ENCODE data around the gene PSMA2.

GRCh38 chr7:42877862-42878261 lies 54.1 kb downstream of the PSMA2 start:
- TF ChIP-seq CTCF (IDR thresholded peaks at IDR 0.05), result no peak
- no peak for TF ChIP-seq POLR2A (IDR thresholded peaks at IDR 0.05)

All from right lobe of liver (tissue), 4 donors.